Large intestine (tissue), 3 donors: ENCODE data around the gene DEFB114. TPM values are rescaled to one million over a fixed set of nuclear protein-coding genes. Genes with fewer than 3 reads are reported as not detected.

Experiments
- DNase-seq, 2 donors: peaks; one replicate each; pipeline versions ENCODE4 v3.0.0 to v3.0.0-alpha.2; 2013
- H3K27ac ChIP-seq: one replicate; pipeline ENCODE4 v1.5.1; 2013; ENCODE audit warnings: low read length
- H3K27me3 ChIP-seq: 2 replicates; pipeline ENCODE4 v1.6.1; 2013; ENCODE audit warnings: low read length; ENCODE audit not compliant: control insufficient read depth, insufficient read depth
- H3K36me3 ChIP-seq: 2 replicates; pipeline ENCODE4 v1.6.1; 2013; ENCODE audit warnings: low read length; ENCODE audit not compliant: control insufficient read depth, insufficient read depth
- H3K4me1 ChIP-seq: one replicate; pipeline ENCODE4 v1.6.1; 2013; ENCODE audit warnings: low read length; ENCODE audit not compliant: control insufficient read depth, insufficient read depth
- H3K4me3 ChIP-seq: one replicate; pipeline ENCODE4 v1.5.1; 2013; ENCODE audit warnings: low read length
- H3K9me3 ChIP-seq: one replicate; pipeline ENCODE4 v1.6.1; 2013; ENCODE audit warnings: mild to moderate bottlenecking, low read depth, low read length, moderate library complexity; ENCODE audit not compliant: control insufficient read depth
- WGBS: methylation state at CpG from one replicate; pipeline ENCODE4 v1.1.5; 2013; ENCODE audit warnings: low lambda C conversion rate; ENCODE audit not compliant: insufficient coverage; 5-methylcytosine and 5-hydroxymethylcytosine counted together
- polyA plus RNA-seq: library from polyadenylated mRNA; unstranded; fragments of 120-200 nt; gene quantifications from one replicate; pipeline ENCODE4 v1.2.1, GENCODE V29; 2013

DEFB114 gene
- polyA plus RNA-seq, 1 donor, result not detected

- Histone ChIP-seq H3K27ac (peak overlapping the region; percentile 86), H3K27me3 (no peaks in the 10 kb centered on the region), H3K4me3 (no peak overlapping the region), H3K36me3 (no peaks in the 10 kb centered on the region), H3K9me3 (no peaks in the 10 kb centered on the region), H3K4me1 (peaks cover 11% of the 10 kb centered on the region)
- 0% methylated on average over 1 of the region's 3 CpGs for WGBS
- peak; percentile 87 to 96 for DNase-seq
Measured at GRCh38 chr6:49939993-49940498, 23.9 kb downstream of the DEFB114 start.

GRCh38 chr6:49937811-49938210, 26.2 kb downstream of the DEFB114 start:
- H3K4me3 ChIP-seq, result no peak overlapping the region
- peaks cover 11% of the 10 kb centered on the region for H3K4me1 ChIP-seq
- peaks cover 4% of the 10 kb centered on the region for H3K9me3 ChIP-seq
- no peaks in the 10 kb centered on the region for H3K27me3 ChIP-seq
- DNase-seq, result no peak
- no peak overlapping the region for H3K27ac ChIP-seq
- H3K36me3 ChIP-seq, result no peaks in the 10 kb centered on the region

GRCh38 chr6:49937017-49937416, 26.9 kb downstream of the DEFB114 start:
- no peak overlapping the region for H3K27ac ChIP-seq
- no peaks in the 10 kb centered on the region for H3K36me3 ChIP-seq
- H3K4me1 ChIP-seq, result peaks cover 13% of the 10 kb centered on the region
- WGBS, result 100% methylated on average over 1 of the region's 2 CpGs
- H3K4me3 ChIP-seq, result no peak overlapping the region
- no peaks in the 10 kb centered on the region for H3K27me3 ChIP-seq
- DNase-seq, result no peak
- peaks cover 4% of the 10 kb centered on the region for H3K9me3 ChIP-seq

- WGBS, result 57% methylated on average over 1 of the region's 3 CpGs
- DNase-seq, result no peak
- no peaks in the 10 kb centered on the region for H3K36me3 ChIP-seq
- H3K9me3 ChIP-seq, result peaks cover 4% of the 10 kb centered on the region
- no peak overlapping the region for H3K27ac ChIP-seq
- H3K4me3 ChIP-seq, result no peak overlapping the region
- no peaks in the 10 kb centered on the region for H3K27me3 ChIP-seq
- H3K4me1 ChIP-seq, result peaks cover 14% of the 10 kb centered on the region
Measured at GRCh38 chr6:49935387-49935786, 28.6 kb downstream of the DEFB114 start.

- H3K9me3 ChIP-seq, result peaks cover 4% of the 10 kb centered on the region
Measured at GRCh38 chr6:49934770-49935169, 29.2 kb downstream of the DEFB114 start.

GRCh38 chr6:49933526-49933925, 30.4 kb downstream of the DEFB114 start:
- no peak overlapping the region for H3K27ac ChIP-seq
- H3K36me3 ChIP-seq, result no peaks in the 10 kb centered on the region
- H3K9me3 ChIP-seq, result peaks cover 4% of the 10 kb centered on the region
- no peak overlapping the region for H3K4me3 ChIP-seq
- no CpG with 5 or more reads among the region's 21 CpGs for WGBS
- H3K27me3 ChIP-seq, result no peaks in the 10 kb centered on the region
- no peak for DNase-seq
- peaks cover 3% of the 10 kb centered on the region for H3K4me1 ChIP-seq

More at GRCh38 chr6:49934770-49935169, 29.2 kb downstream of the DEFB114 start:
- no peak overlapping the region for H3K27ac ChIP-seq
- no CpG with 5 or more reads among the region's 1 CpG for WGBS
- no peak overlapping the region for H3K4me3 ChIP-seq
- no peak for DNase-seq
- no peaks in the 10 kb centered on the region for H3K27me3 ChIP-seq
- no peaks in the 10 kb centered on the region for H3K36me3 ChIP-seq
- peaks cover 13% of the 10 kb centered on the region for H3K4me1 ChIP-seq

GRCh38 chr6:49929340-49929739, 34.6 kb downstream of the DEFB114 start:
- H3K9me3 ChIP-seq, result peaks cover 4% of the 10 kb centered on the region
- H3K27me3 ChIP-seq, result no peaks in the 10 kb centered on the region
- no peak for DNase-seq
- no peaks in the 10 kb centered on the region for H3K36me3 ChIP-seq
- no peak overlapping the region for H3K4me3 ChIP-seq
- no peak overlapping the region for H3K27ac ChIP-seq
- peaks cover 3% of the 10 kb centered on the region for H3K4me1 ChIP-seq

GRCh38 chr6:49923826-49924225, 40.1 kb downstream of the DEFB114 start:
- Histone ChIP-seq H3K4me3 (no peak overlapping the region), H3K27ac (no peak overlapping the region), H3K9me3 (no peaks in the 10 kb centered on the region), H3K27me3 (no peaks in the 10 kb centered on the region), H3K4me1 (no peaks in the 10 kb centered on the region), H3K36me3 (no peaks in the 10 kb centered on the region)
- DNase-seq, result no peak
- no CpG with 5 or more reads among the region's 3 CpGs for WGBS

GRCh38 chr6:49919935-49920644, 43.9 kb downstream of the DEFB114 start:
- H3K9me3 ChIP-seq, result no peaks in the 10 kb centered on the region
- H3K4me3 ChIP-seq, result no peak overlapping the region
- WGBS, result 86% methylated on average over 1 of the region's 5 CpGs
- H3K36me3 ChIP-seq, result no peaks in the 10 kb centered on the region
- H3K27me3 ChIP-seq, result no peaks in the 10 kb centered on the region
- DNase-seq, result no peak
- no peaks in the 10 kb centered on the region for H3K4me1 ChIP-seq
- no peak overlapping the region for H3K27ac ChIP-seq

GRCh38 chr6:49919261-49919660, 44.7 kb downstream of the DEFB114 start:
- Histone ChIP-seq H3K36me3 (no peaks in the 10 kb centered on the region), H3K4me1 (no peaks in the 10 kb centered on the region), H3K4me3 (no peak overlapping the region), H3K9me3 (no peaks in the 10 kb centered on the region), H3K27ac (no peak overlapping the region), H3K27me3 (no peaks in the 10 kb centered on the region)
- WGBS, result 86% methylated on average over 1 of the region's 4 CpGs
- DNase-seq, result no peak

- H3K9me3 ChIP-seq, result no peaks in the 10 kb centered on the region
- H3K27me3 ChIP-seq, result no peaks in the 10 kb centered on the region
- no peaks in the 10 kb centered on the region for H3K4me1 ChIP-seq
- no CpG with 5 or more reads among the region's 2 CpGs for WGBS
- H3K4me3 ChIP-seq, result no peak overlapping the region
- H3K27ac ChIP-seq, result no peak overlapping the region
- H3K36me3 ChIP-seq, result no peaks in the 10 kb centered on the region
- DNase-seq, result no peak
Measured at GRCh38 chr6:49918787-49919186, 45.2 kb downstream of the DEFB114 start.
